Epithelial cell of proximal tubule (primary cell): ENCODE results near the gene COL8A1. TPM values are rescaled to one million over a fixed set of nuclear protein-coding genes. Genes with fewer than 3 reads are reported as not detected.
A peak's percentile ranks its signal among the peaks of the same experiment; 100 is the strongest.
"Not testable (repeated sequence)": the region's sequence is repeated elsewhere in the genome, so short reads cannot be mapped to it uniquely, and the experiment has no call there.

Source experiments
- DNase-seq: peaks from one replicate; pipeline ENCODE4 v3.0.0-alpha.2; 2011; ENCODE audit warnings: low read depth
- H3K4me3 ChIP-seq: 2 replicates; pipeline ENCODE4 v1.5.1; 2011; ENCODE audit warnings: low read depth, mild to moderate bottlenecking, low read length
- total RNA-seq: library from RNA; depleted of rRNA; stranded (reverse); fragments of >200 nt; gene quantifications from 2 replicates; pipeline ENCODE4 v1.2.3, GENCODE V29; 2015
- TF ChIP-seq, protein P1 (sequence below): conservative IDR thresholded peaks from 2 replicates; pipeline ENCODE4 v1.5.1; 2012; ENCODE audit warnings: low read depth, mild to moderate bottlenecking, low read length

COL8A1 gene
- total RNA-seq, 1 donor from 2014 or later: 60.5 TPM

DNA sequence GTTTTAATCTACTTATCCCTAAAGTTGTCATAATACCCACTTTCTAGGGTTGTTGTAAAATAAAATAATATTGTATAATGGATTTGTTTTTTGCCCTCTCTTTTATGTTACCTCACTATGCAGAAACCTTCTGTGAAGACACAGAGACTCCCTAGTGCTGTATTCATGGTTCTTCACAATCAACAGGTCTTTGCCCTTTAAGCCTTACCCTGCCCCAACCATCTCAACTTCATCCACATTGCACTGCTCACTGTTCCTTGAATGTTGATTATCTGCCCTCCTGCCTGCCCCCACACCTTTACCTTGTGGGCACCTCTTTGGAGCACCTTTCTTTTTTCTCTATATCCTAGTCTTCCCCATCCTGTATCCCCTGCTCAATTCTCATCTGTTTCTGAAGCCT lies 200.4 kb downstream of the COL8A1 start:
- H3K4me3 ChIP-seq: no peak overlapping the region
- DNase-seq: no peak
- TF ChIP-seq, protein P1, sequence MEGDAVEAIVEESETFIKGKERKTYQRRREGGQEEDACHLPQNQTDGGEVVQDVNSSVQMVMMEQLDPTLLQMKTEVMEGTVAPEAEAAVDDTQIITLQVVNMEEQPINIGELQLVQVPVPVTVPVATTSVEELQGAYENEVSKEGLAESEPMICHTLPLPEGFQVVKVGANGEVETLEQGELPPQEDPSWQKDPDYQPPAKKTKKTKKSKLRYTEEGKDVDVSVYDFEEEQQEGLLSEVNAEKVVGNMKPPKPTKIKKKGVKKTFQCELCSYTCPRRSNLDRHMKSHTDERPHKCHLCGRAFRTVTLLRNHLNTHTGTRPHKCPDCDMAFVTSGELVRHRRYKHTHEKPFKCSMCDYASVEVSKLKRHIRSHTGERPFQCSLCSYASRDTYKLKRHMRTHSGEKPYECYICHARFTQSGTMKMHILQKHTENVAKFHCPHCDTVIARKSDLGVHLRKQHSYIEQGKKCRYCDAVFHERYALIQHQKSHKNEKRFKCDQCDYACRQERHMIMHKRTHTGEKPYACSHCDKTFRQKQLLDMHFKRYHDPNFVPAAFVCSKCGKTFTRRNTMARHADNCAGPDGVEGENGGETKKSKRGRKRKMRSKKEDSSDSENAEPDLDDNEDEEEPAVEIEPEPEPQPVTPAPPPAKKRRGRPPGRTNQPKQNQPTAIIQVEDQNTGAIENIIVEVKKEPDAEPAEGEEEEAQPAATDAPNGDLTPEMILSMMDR: no peak

DNA sequence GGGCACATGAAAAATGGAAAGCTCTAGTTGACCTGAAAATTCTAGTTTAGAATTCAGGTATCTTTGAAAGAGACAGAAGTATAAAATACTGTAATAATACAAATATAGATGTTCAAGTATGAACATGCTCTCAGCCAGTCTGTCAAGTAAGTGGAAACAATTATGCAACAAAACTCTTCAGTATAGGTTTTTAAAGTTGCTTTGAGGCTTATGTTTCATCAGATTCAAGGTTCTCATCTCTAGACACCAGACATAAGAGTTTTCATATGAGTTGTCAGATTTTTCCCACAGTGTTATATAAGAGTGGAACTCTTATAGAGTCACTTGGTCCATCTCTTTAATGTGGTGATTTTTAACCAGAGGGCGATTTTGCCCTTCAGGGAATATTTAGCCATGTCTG lies 201.2 kb downstream of the COL8A1 start:
- H3K4me3 ChIP-seq: no peak overlapping the region
- DNase-seq: no peak
- TF ChIP-seq, protein P1: no peak

DNA sequence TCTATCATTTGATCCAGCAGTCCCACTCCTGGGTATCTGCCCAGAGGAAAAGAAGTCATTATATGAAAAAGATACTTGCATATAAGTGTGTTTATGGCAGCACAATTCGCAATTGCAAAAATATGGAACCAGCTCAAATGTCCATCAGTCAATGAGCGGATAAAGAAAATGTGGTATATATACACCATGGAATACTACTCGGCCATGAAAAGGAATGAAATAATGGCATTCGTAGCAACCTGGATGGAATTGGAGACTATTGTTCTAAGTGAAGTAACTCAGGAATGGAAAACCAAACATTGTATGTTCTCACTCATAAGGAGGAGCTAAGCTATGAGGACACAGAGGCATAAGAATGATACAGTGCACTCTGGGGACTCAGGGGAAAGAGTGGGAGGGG lies 203.6 kb downstream of the COL8A1 start:
- not testable (repeated sequence) for H3K4me3 ChIP-seq, DNase-seq

DNA sequence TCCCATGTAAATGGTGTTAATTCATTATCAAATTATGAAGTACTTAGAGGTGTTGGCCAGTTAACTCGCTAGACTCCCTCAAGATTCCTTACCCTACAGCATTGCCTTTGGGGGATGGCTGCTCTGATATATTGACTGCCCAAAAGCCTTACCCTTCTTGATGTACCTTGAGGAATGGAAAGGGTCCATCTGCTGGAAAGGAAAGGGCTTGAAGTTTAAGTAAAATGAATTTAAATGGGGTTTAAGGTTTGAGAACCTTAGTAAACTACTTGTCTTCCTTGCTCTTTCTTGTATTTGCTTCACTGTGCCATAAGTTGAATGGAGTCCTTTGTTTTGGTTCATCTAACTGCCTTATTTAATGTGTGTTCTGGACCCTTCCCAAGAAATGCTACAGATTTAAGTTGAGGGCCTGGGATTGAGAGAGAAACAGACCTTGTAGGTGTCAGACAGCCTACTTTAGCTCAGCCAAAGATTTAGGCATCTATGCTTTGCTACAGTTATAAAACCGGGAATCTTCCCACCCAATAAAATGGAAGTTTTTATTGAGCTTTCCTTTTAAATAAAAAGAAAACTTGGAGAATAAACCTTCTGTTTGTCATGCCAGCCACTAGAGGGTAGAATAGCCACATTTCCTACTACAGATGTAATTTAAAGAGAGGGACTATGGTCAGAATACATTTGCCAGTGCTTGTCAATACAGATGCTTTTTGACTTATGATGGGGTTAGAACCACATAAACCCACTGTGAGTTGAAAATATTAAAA lies 204.6 kb downstream of the COL8A1 start:
- TF ChIP-seq, protein P1: peak; percentile 72
- no peak for DNase-seq

DNA sequence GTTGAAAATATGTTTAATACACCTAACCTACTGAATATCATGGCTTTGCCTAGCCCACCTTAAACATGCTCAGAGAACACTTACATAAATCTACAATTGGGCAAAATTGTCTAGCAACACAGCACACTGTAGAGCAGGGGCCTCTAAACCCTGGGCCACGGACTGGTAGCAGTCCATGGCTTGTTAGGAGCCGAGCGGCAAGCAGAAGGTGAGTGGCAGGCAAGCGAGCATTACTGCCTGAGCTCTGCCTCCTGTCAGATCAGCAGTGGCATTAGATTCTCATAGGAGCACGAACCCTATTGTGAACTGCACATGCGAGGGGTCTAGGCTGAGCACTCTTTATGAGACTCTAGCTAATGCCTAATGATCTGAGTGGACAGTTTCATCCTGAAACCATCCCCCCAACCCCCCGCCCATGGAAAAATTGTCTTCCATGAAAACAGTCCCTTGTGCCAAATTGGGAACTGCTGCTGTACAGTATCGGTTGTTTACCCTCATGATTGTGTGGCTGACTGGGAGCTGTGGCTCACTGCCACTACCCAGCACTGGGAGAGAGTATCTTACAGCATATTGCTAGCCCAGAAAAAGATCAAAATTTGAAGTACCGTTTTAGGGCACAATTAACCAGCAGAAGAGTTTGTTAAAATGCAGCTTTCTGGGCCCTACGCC lies 205.3 kb downstream of the COL8A1 start:
- no peak for DNase-seq
- TF ChIP-seq, protein P1: no peak
- H3K4me3 ChIP-seq: no peak overlapping the region

More for the DNA sequence above, 204.6 kb downstream of the COL8A1 start:
- H3K4me3 ChIP-seq: no peak overlapping the region

DNA sequence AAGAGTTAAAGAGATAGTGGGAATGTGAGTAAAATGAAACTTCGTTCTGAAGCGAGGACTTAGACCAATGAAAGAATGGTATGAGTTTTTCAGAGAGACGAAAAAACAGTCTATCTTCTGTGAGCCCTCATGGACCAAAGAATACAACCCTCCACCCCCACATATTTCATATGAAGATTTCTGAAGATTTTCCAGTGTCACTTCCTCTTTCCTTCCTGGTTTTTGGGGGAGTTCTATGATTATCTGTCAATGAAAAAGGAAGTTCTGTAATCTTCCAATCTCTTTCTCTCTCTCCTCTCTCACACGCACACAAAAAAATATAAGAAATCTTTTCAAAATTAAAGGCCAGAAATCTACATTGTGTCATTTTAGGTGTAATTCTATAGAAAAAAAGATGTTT lies 206.9 kb downstream of the COL8A1 start:
- TF ChIP-seq, protein P1: no peak
- no peak for DNase-seq

DNA sequence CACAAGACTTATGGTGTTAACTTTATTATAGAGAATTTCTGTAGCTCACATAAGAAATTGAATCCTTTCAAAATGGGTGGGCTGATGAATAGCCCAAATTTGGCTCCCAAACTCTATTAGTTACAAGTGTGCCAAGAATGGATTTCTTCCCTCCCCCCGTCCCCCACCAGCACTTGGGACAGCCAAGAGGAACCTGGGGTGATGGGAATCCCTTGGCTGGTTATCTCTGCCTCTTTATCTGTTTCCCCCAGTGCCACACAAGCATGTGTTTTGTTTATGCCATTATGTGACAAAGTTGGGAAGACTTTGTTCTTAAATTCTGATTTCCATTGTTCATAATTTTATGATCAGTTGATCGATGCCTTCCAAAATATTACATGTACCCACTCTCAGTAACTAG lies 207.6 kb downstream of the COL8A1 start:
- DNase-seq: no peak
- TF ChIP-seq, protein P1: no peak

More for the DNA sequence above, 206.9 kb downstream of the COL8A1 start:
- H3K4me3 ChIP-seq: no peak overlapping the region

More for the DNA sequence above, 207.6 kb downstream of the COL8A1 start:
- no peak overlapping the region for H3K4me3 ChIP-seq
